Stimulated activated naive CD8-positive, alpha-beta T cell treated with anti-CD3 and anti-CD28 coated beads, Interleukin-15, Interleukin-2, amounts not matched to agents 100 ng/mL and 50 ng/mL, for 24 hours (primary cell): ENCODE data around the gene PLCB4.

Experiments used
- H3K27ac Mint-ChIP-seq: one replicate; pipeline ENCODE4 v1.8.0; 2021; ENCODE audit warnings: mild to moderate bottlenecking, mixed read lengths
- H3K27me3 Mint-ChIP-seq: one replicate; pipeline ENCODE4 v1.8.0; 2021; ENCODE audit warnings: mixed read lengths
- H3K36me3 Mint-ChIP-seq: one replicate; pipeline ENCODE4 v1.8.0; 2021; ENCODE audit warnings: low read depth, mixed read lengths
- H3K4me1 Mint-ChIP-seq: one replicate; pipeline ENCODE4 v1.8.0; 2021; ENCODE audit warnings: low read depth, mixed read lengths
- H3K4me3 Mint-ChIP-seq: one replicate; pipeline ENCODE4 v1.8.0; 2021; ENCODE audit warnings: mild to moderate bottlenecking, mixed read lengths
- H3K9me3 Mint-ChIP-seq: one replicate; pipeline ENCODE4 v1.8.0; 2021; ENCODE audit warnings: mixed read lengths

PLCB4 gene

GRCh38 chr20:9180481-9181257 is 111.8 kb downstream of the PLCB4 start:
- Mint-ChIP-seq H3K27me3 (no peaks in the 10 kb centered on the region), H3K27ac (no peak overlapping the region), H3K36me3 (no peaks in the 10 kb centered on the region), H3K9me3 (peaks cover 4% of the 10 kb centered on the region), H3K4me3 (no peak overlapping the region), H3K4me1 (no peaks in the 10 kb centered on the region)

- no peaks in the 10 kb centered on the region for H3K36me3 Mint-ChIP-seq
These were observed 116.6 kb downstream of the PLCB4 start for GRCh38 chr20:9185511-9185910.

GRCh38 chr20:9186396-9186795 is 117.5 kb downstream of the PLCB4 start:
- no peaks in the 10 kb centered on the region for H3K4me1 Mint-ChIP-seq
- no peak overlapping the region for H3K4me3 Mint-ChIP-seq
- H3K27me3 Mint-ChIP-seq = no peaks in the 10 kb centered on the region
- no peak overlapping the region for H3K27ac Mint-ChIP-seq
- H3K36me3 Mint-ChIP-seq = no peaks in the 10 kb centered on the region
- peaks cover 4% of the 10 kb centered on the region for H3K9me3 Mint-ChIP-seq

More at GRCh38 chr20:9185511-9185910, 116.6 kb downstream of the PLCB4 start:
- Mint-ChIP-seq H3K4me3 (no peak overlapping the region), H3K9me3 (peaks cover 4% of the 10 kb centered on the region), H3K27me3 (no peaks in the 10 kb centered on the region), H3K27ac (no peak overlapping the region), H3K4me1 (no peaks in the 10 kb centered on the region)

- Mint-ChIP-seq H3K27me3 (no peaks in the 10 kb centered on the region), H3K4me1 (no peaks in the 10 kb centered on the region), H3K9me3 (no peaks in the 10 kb centered on the region), H3K4me3 (no peak overlapping the region), H3K27ac (no peak overlapping the region), H3K36me3 (no peaks in the 10 kb centered on the region)
These were observed 126.1 kb downstream of the PLCB4 start for GRCh38 chr20:9195031-9195430.

- Mint-ChIP-seq H3K27me3 (no peaks in the 10 kb centered on the region), H3K36me3 (no peaks in the 10 kb centered on the region), H3K27ac (no peak overlapping the region), H3K9me3 (no peaks in the 10 kb centered on the region), H3K4me3 (no peak overlapping the region), H3K4me1 (no peaks in the 10 kb centered on the region)
These were observed 127.2 kb downstream of the PLCB4 start for GRCh38 chr20:9196110-9196509.

GRCh38 chr20:9198460-9198859 is 129.6 kb downstream of the PLCB4 start:
- no peak overlapping the region for H3K27ac Mint-ChIP-seq
- H3K9me3 Mint-ChIP-seq = peaks cover 3% of the 10 kb centered on the region
- no peaks in the 10 kb centered on the region for H3K36me3 Mint-ChIP-seq
- H3K27me3 Mint-ChIP-seq = no peaks in the 10 kb centered on the region
- no peaks in the 10 kb centered on the region for H3K4me1 Mint-ChIP-seq
- H3K4me3 Mint-ChIP-seq = no peak overlapping the region

GRCh38 chr20:9200196-9200595 is 131.3 kb downstream of the PLCB4 start:
- Mint-ChIP-seq H3K27ac (no peak overlapping the region), H3K36me3 (no peaks in the 10 kb centered on the region), H3K4me3 (no peak overlapping the region), H3K27me3 (no peaks in the 10 kb centered on the region), H3K9me3 (peaks cover 3% of the 10 kb centered on the region), H3K4me1 (no peaks in the 10 kb centered on the region)

GRCh38 chr20:9200620-9201019 is 131.7 kb downstream of the PLCB4 start:
- Mint-ChIP-seq H3K9me3 (peaks cover 3% of the 10 kb centered on the region), H3K4me1 (no peaks in the 10 kb centered on the region), H3K36me3 (no peaks in the 10 kb centered on the region), H3K4me3 (no peak overlapping the region), H3K27ac (no peak overlapping the region), H3K27me3 (no peaks in the 10 kb centered on the region)

- Mint-ChIP-seq H3K27me3 (no peaks in the 10 kb centered on the region), H3K9me3 (peaks cover 3% of the 10 kb centered on the region), H3K4me1 (no peaks in the 10 kb centered on the region), H3K27ac (no peak overlapping the region), H3K36me3 (no peaks in the 10 kb centered on the region), H3K4me3 (no peak overlapping the region)
These were observed 133.7 kb downstream of the PLCB4 start for GRCh38 chr20:9202420-9203080.

GRCh38 chr20:9203081-9203447 is 134.2 kb downstream of the PLCB4 start:
- H3K27me3 Mint-ChIP-seq = no peaks in the 10 kb centered on the region
- H3K36me3 Mint-ChIP-seq = no peaks in the 10 kb centered on the region
- peaks cover 3% of the 10 kb centered on the region for H3K9me3 Mint-ChIP-seq
- no peaks in the 10 kb centered on the region for H3K4me1 Mint-ChIP-seq
- no peak overlapping the region for H3K4me3 Mint-ChIP-seq
- H3K27ac Mint-ChIP-seq = no peak overlapping the region

- Mint-ChIP-seq H3K27me3 (no peaks in the 10 kb centered on the region), H3K4me3 (no peak overlapping the region), H3K4me1 (no peaks in the 10 kb centered on the region)
These were observed 136.1 kb downstream of the PLCB4 start for GRCh38 chr20:9204979-9205378.

GRCh38 chr20:9206486-9206885 is 137.6 kb downstream of the PLCB4 start:
- Mint-ChIP-seq H3K4me1 (no peaks in the 10 kb centered on the region), H3K9me3 (peaks cover 3% of the 10 kb centered on the region), H3K4me3 (no peak overlapping the region), H3K27ac (no peak overlapping the region), H3K36me3 (no peaks in the 10 kb centered on the region), H3K27me3 (no peaks in the 10 kb centered on the region)

More at GRCh38 chr20:9204979-9205378, 136.1 kb downstream of the PLCB4 start:
- Mint-ChIP-seq H3K36me3 (no peaks in the 10 kb centered on the region), H3K9me3 (peaks cover 3% of the 10 kb centered on the region), H3K27ac (no peak overlapping the region)

- H3K4me3 Mint-ChIP-seq = no peak overlapping the region
- no peaks in the 10 kb centered on the region for H3K27me3 Mint-ChIP-seq
- no peaks in the 10 kb centered on the region for H3K9me3 Mint-ChIP-seq
- no peak overlapping the region for H3K27ac Mint-ChIP-seq
- no peaks in the 10 kb centered on the region for H3K36me3 Mint-ChIP-seq
- no peaks in the 10 kb centered on the region for H3K4me1 Mint-ChIP-seq
These were observed 138.4 kb downstream of the PLCB4 start for GRCh38 chr20:9207253-9207652.

- no peaks in the 10 kb centered on the region for H3K36me3 Mint-ChIP-seq
- H3K27me3 Mint-ChIP-seq = no peaks in the 10 kb centered on the region
- H3K27ac Mint-ChIP-seq = no peak overlapping the region
- H3K4me1 Mint-ChIP-seq = no peaks in the 10 kb centered on the region
- no peaks in the 10 kb centered on the region for H3K9me3 Mint-ChIP-seq
- no peak overlapping the region for H3K4me3 Mint-ChIP-seq
These were observed 141.5 kb downstream of the PLCB4 start for GRCh38 chr20:9210356-9210755.

GRCh38 chr20:9211016-9211760 is 142.3 kb downstream of the PLCB4 start:
- Mint-ChIP-seq H3K36me3 (no peaks in the 10 kb centered on the region), H3K4me3 (no peak overlapping the region), H3K27me3 (no peaks in the 10 kb centered on the region), H3K27ac (no peak overlapping the region), H3K4me1 (no peaks in the 10 kb centered on the region), H3K9me3 (no peaks in the 10 kb centered on the region)
